HepG2 (cell line): ENCODE results near the gene NSUN2. TPM values are rescaled to one million over a fixed set of nuclear protein-coding genes. Genes with fewer than 3 reads are reported as not detected.

ENCODE experiments used
- ATAC-seq: fragments of 200-7000 bp; cut with Tn5 transposase; 3 replicates; pipeline ENCODE4 v1.9.1; 2020; ENCODE audit warnings: mild to moderate bottlenecking, moderate library complexity
- BruUV-seq: library from RNA; stranded (reverse); fragments of 400-500 nt; replicated peaks from 2 replicates; lab custom pipeline; 2021; lab: Mats Ljungman, UMichigan
- CTCF ChIA-PET: fragments of 300-600 bp; formaldehyde crosslinking; extraction: SDS; loops from one replicate; lab custom pipeline; 2021; ENCODE audit warnings: low total read pairs, inconsistent platforms, low intra/inter-chr PET ratio; lab: Yijun Ruan, JAX
- POLR2A ChIA-PET: fragments of 350-600 bp; sonication (Branson Sonifier 250); formaldehyde crosslinking; loops from one replicate; lab custom pipeline; 2020; ENCODE audit warnings: antibody characterized with exemption, inconsistent platforms; lab: Yijun Ruan, JAX
- DNase-seq: peaks from one replicate; pipeline ENCODE4 v3.0.0-alpha.2; 2015; ENCODE audit warnings: low spot score
- FAIRE-seq: peaks from 3 replicates; lab custom pipeline; 2011; peaks lifted over from hg19 to GRCh38; lab: Jason Lieb, UNC
- H2AFZ ChIP-seq: one replicate; pipeline ENCODE4 v1.6.1; 2011; ENCODE audit warnings: low read length, inconsistent platforms
- H3K27ac ChIP-seq: fragments of 300-600 bp; 3 replicates; pipeline ENCODE4 v1.8.0; 2011; ENCODE audit warnings: mixed run types, mild to moderate bottlenecking, mixed read lengths, low read length, inconsistent platforms; ENCODE audit not compliant: insufficient read depth; ENCODE audit errors: extremely low read length
- H3K27me3 ChIP-seq, 2 experiments: fragments of 200-600 bp in 1 of 2; 2 replicates in 1 of 2; 3 replicates in 1 of 2; pipeline versions ENCODE4 v1.6.0 to v1.8.0; 2011; ENCODE audit warnings: low read length in 2 of 2, mild to moderate bottlenecking in 2 of 2, moderate library complexity in 2 of 2, inconsistent platforms in 1 of 2; ENCODE audit not compliant: insufficient read depth in 2 of 2, control insufficient read depth in 1 of 2
- H3K36me3 ChIP-seq, 2 experiments: fragments of 200-600 bp in 1 of 2; replicated peaks in 1 of 2; 2 replicates in 1 of 2; 3 replicates in 1 of 2; pipeline versions ENCODE4 v1.5.1 to v1.8.0; 2011; ENCODE audit warnings: low read length in 2 of 2, inconsistent platforms in 1 of 2; ENCODE audit not compliant: insufficient read depth in 2 of 2, control insufficient read depth in 1 of 2
- H3K4me1 ChIP-seq: 2 replicates; pipeline ENCODE4 v1.5.1; 2012; ENCODE audit warnings: low read length, inconsistent platforms; ENCODE audit not compliant: insufficient read depth
- H3K4me2 ChIP-seq: 2 replicates; pipeline ENCODE4 v1.6.0; 2011; ENCODE audit warnings: low read depth, low read length, inconsistent platforms
- H3K4me3 ChIP-seq, 3 experiments: fragments of 200-600 bp in 1 of 3; sonication (generic), shearing (Covaris generic) in 1 of 3; replicated peaks in 1 of 3; 2 replicates each; pipeline ENCODE4 v1.5.1; 2011 to 2016; ENCODE audit warnings: low read length in 3 of 3, inconsistent platforms in 2 of 3, low read depth in 2 of 3, mild to moderate bottlenecking in 2 of 3, control low read depth in 1 of 3, mixed read lengths in 1 of 3; ENCODE audit not compliant: insufficient read depth in 1 of 3
- H3K79me2 ChIP-seq: one replicate; pipeline ENCODE4 v1.6.1; 2011; ENCODE audit warnings: low read length, inconsistent platforms; ENCODE audit not compliant: insufficient read depth
- H3K9ac ChIP-seq: 2 replicates; pipeline ENCODE4 v1.6.0; 2011; ENCODE audit warnings: mild to moderate bottlenecking, low read depth, low read length, inconsistent platforms; ENCODE audit not compliant: insufficient read depth
- H3K9me3 ChIP-seq: 2 replicates; pipeline ENCODE4 v1.5.1; 2012; ENCODE audit warnings: mild to moderate bottlenecking, low read length
- H4K20me1 ChIP-seq: 2 replicates; pipeline ENCODE4 v1.6.0; 2011; ENCODE audit warnings: inconsistent platforms, mild to moderate bottlenecking, low read length, moderate library complexity; ENCODE audit not compliant: insufficient read depth
- ELF1 ChIP-seq: sonication (generic); formaldehyde crosslinking; IDR thresholded peaks from 2 replicates; pipeline ENCODE4 v1.4.0; 2020; ENCODE audit warnings: missing genetic modification reagents
- FOXA3 ChIP-seq: IDR thresholded peaks from 2 replicates; pipeline ENCODE4 v1.6.1; 2016; ENCODE audit warnings: missing genetic modification reagents, missing compliant biosample characterization
- HMG20A ChIP-seq: IDR thresholded peaks from 2 replicates; pipeline ENCODE4 v1.6.1; 2016; ENCODE audit warnings: borderline replicate concordance
- HNF1B ChIP-seq: sonication (generic); formaldehyde crosslinking; IDR thresholded peaks from 2 replicates; pipeline ENCODE4 v1.5.1; 2020; ENCODE audit warnings: mild to moderate bottlenecking, moderate library complexity, missing genetic modification reagents
- KDM1A ChIP-seq: IDR thresholded peaks from 2 replicates; pipeline ENCODE4 v1.6.1; 2016; ENCODE audit warnings: missing compliant biosample characterization
- MXD3 ChIP-seq: IDR thresholded peaks from 2 replicates; pipeline ENCODE4 v1.6.1; 2016; ENCODE audit warnings: mild to moderate bottlenecking, missing biosample characterization, missing genetic modification reagents
- PHF21A ChIP-seq: sonication (generic); formaldehyde crosslinking; IDR thresholded peaks from 2 replicates; pipeline ENCODE4 v1.5.0; 2020; ENCODE audit warnings: mild to moderate bottlenecking, missing genetic modification reagents
- PRMT3 ChIP-seq: sonication (generic); formaldehyde crosslinking; IDR thresholded peaks from 2 replicates; pipeline ENCODE4 v1.8.1; 2022; ENCODE audit warnings: low read depth, mild to moderate bottlenecking, moderate library complexity, missing genetic modification reagents, borderline replicate concordance
- REXO4 ChIP-seq: sonication (generic); formaldehyde crosslinking; IDR thresholded peaks from 2 replicates; pipeline ENCODE4 v1.8.0; 2022; ENCODE audit warnings: missing genetic modification reagents, mild to moderate bottlenecking, borderline replicate concordance
- TAF15 ChIP-seq: fragments of 200-400 bp; formaldehyde crosslinking; IDR thresholded peaks from one replicate; pipeline ENCODE4 v1.6.1; 2018; ENCODE audit warnings: mild to moderate bottlenecking, low read depth, low read length; ENCODE audit not compliant: poor library complexity, severe bottlenecking
- TARDBP ChIP-seq: sonication (generic); formaldehyde crosslinking; IDR thresholded peaks from 2 replicates; pipeline ENCODE4 v1.8.0; 2022; ENCODE audit warnings: mild to moderate bottlenecking, missing genetic modification reagents
- TFE3 ChIP-seq: IDR thresholded peaks from 2 replicates; pipeline ENCODE4 v1.6.1; 2016
- ZNF256 ChIP-seq: sonication (generic); formaldehyde crosslinking; conservative IDR thresholded peaks from 2 replicates; pipeline ENCODE4 v1.4.0; 2020; ENCODE audit warnings: missing genetic modification reagents
- ZNF441 ChIP-seq: sonication (generic); formaldehyde crosslinking; IDR thresholded peaks from 2 replicates; pipeline ENCODE4 v1.7.0; 2021; ENCODE audit warnings: missing genetic modification reagents, borderline replicate concordance
- ZNF446 ChIP-seq: sonication (generic); formaldehyde crosslinking; IDR thresholded peaks from 2 replicates; pipeline ENCODE4 v1.5.0; 2020; ENCODE audit warnings: mild to moderate bottlenecking, missing genetic modification reagents
- ZNF687 ChIP-seq: sonication (generic); formaldehyde crosslinking; IDR thresholded peaks from 2 replicates; pipeline ENCODE4 v1.5.1; 2020; ENCODE audit warnings: mild to moderate bottlenecking, missing genetic modification reagents, moderate library complexity
- WGBS: methylation state at CpG from one replicate; pipeline ENCODE4 v1.1.6; 2017; ENCODE audit warnings: low lambda C conversion rate; 5-methylcytosine and 5-hydroxymethylcytosine counted together
- in situ Hi-C: cut with HindIII; loops from 2 replicates; pipeline ENCODE4 v1.10.0; 2017; ENCODE audit warnings: low pct_unique_long_range_greater_than_20kb; ENCODE audit not compliant: extremely low pct_ligation_motif_present
- intact Hi-C: fragments of 100-400 bp; cut with micrococcal nuclease; formaldehyde crosslinking; loops from one replicate; pipeline ENCODE4 v1.10.0; 2022; ENCODE audit not compliant: unreplicated experiment
- polyA plus RNA-seq, 8 experiments: library from polyadenylated mRNA; depleted of rRNA in 3 of 8; stranded (reverse) in 7 of 8; unstranded in 1 of 8; fragments of >200 nt; fragmentation: Illumina TruSeq in 4 of 8; extraction: Trizol in 4 of 8; gene quantifications; 2 replicates each; pipeline versions ENCODE4 v1.2.1 to v1.2.3, GENCODE V29; 2011 to 2016; ENCODE audit warnings: low read depth in 4 of 8, missing spikeins in 1 of 8, mixed read lengths in 1 of 8; ENCODE audit not compliant: insufficient read depth in 1 of 8
- total RNA-seq, 5 experiments: library from RNA; depleted of rRNA; stranded (reverse); fragments of >200 nt; fragmentation: Illumina TruSeq; extraction: Trizol; gene quantifications; 2 replicates each; pipeline ENCODE4 v1.2.3, GENCODE V29; 2016; ENCODE audit warnings: low read depth in 1 of 5
- TF ChIP-seq, protein P1 (sequence below): sonication (generic); formaldehyde crosslinking; IDR thresholded peaks from 2 replicates; pipeline ENCODE4 v1.8.1; 2023; ENCODE audit warnings: mild to moderate bottlenecking, missing genetic modification reagents

Gene NSUN2
- total and polyA plus RNA-seq, 2 of the 13 experiments (the other 11 are each of a cell fraction or from before 2014, with no cell fraction given), result 51.7 to 69.1 TPM

DNA sequence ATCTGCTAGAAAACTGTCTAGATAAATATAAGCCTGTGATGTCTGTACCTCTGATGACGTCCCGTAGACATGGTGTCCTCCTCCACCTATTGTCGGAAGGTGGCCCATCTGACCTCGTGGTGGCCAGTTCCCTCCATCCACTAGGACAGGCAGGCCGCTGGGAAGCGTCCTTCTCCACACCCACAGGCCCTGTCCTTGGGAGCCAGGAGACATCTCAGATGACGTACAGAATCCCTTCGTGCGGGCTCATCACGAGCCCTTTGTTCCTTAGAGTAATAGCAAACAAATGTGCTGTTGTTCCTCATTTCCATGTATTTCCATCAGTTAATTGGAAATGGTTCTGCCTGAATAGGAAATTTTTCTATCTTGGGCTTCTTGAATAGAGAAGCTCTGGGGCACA is 42.0 kb upstream of the NSUN2 start:
- CTCF ChIA-PET, result no interaction called here
- BruUV-seq, result no TSS peak
- TF ChIP-seq TARDBP (CRISPR knock-in tag) (no peak), ZNF446 (CRISPR knock-in tag) (no peak), TAF15 (no peak), ELF1 (CRISPR knock-in tag) (no peak), ZNF256 (CRISPR knock-in tag) (no peak), ZNF441 (CRISPR knock-in tag) (no peak), MXD3 (CRISPR knock-in tag) (no peak), KDM1A (no peak), HNF1B (CRISPR knock-in tag) (no peak), TFE3 (CRISPR knock-in tag) (no peak), FOXA3 (CRISPR knock-in tag) (no peak), ZNF687 (CRISPR knock-in tag) (no peak), REXO4 (CRISPR knock-in tag) (no peak), PRMT3 (CRISPR knock-in tag) (no peak), PHF21A (no peak), HMG20A (CRISPR knock-in tag) (no peak)
- TF ChIP-seq, protein P1, sequence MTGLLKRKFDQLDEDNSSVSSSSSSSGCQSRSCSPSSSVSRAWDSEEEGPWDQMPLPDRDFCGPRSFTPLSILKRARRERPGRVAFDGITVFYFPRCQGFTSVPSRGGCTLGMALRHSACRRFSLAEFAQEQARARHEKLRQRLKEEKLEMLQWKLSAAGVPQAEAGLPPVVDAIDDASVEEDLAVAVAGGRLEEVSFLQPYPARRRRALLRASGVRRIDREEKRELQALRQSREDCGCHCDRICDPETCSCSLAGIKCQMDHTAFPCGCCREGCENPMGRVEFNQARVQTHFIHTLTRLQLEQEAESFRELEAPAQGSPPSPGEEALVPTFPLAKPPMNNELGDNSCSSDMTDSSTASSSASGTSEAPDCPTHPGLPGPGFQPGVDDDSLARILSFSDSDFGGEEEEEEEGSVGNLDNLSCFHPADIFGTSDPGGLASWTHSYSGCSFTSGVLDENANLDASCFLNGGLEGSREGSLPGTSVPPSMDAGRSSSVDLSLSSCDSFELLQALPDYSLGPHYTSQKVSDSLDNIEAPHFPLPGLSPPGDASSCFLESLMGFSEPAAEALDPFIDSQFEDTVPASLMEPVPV (CRISPR knock-in tag), result no peak

More for the DNA sequence above, 42.0 kb upstream of the NSUN2 start:
- DNase-seq (no peak), ATAC-seq (no peak), FAIRE-seq (no peak)
- intact Hi-C loops (no loop called here), in situ Hi-C loops (no loop called here)
- Histone ChIP-seq H2AFZ (no peak overlapping the region), H3K4me1 (no peaks in the 10 kb centered on the region; the same call in 1 of the 2 replicates), H3K9me3 (no peaks in the 10 kb centered on the region; the same call in 1 of the 2 replicates), H4K20me1 (no peaks in the 10 kb centered on the region), H3K27me3 (no peaks in the 10 kb centered on the region), H3K9ac (no peak overlapping the region), H3K27ac (no peak overlapping the region), H3K4me2 (no peak overlapping the region), H3K36me3 (peaks cover 0 to under 1% of the 10 kb centered on the region in 2 experiments; a peak in 1 of 5 replicates), H3K4me3 (no peak overlapping the region), H3K79me2 (no peaks in the 10 kb centered on the region)
- POLR2A ChIA-PET, result no interaction called here
- over 99% methylated on average over 6 of the region's 10 CpGs for WGBS
